HUES6 (cell line): ENCODE measurements around the gene TMEM72.

Experiments
- H3K27ac ChIP-seq: 2 replicates; pipeline ENCODE4 v1.7.0; 2013; ENCODE audit warnings: low read depth, mild to moderate bottlenecking, low read length, inconsistent platforms
- H3K27me3 ChIP-seq: 2 replicates; pipeline ENCODE4 v1.6.1; 2013; ENCODE audit warnings: low read length; ENCODE audit not compliant: control insufficient read depth, insufficient read depth
- H3K36me3 ChIP-seq: 2 replicates; pipeline ENCODE4 v1.6.1; 2013; ENCODE audit warnings: low read length; ENCODE audit not compliant: control insufficient read depth, insufficient read depth
- H3K4me1 ChIP-seq: 2 replicates; pipeline ENCODE4 v1.6.1; 2013; ENCODE audit warnings: low read length; ENCODE audit not compliant: control insufficient read depth, insufficient read depth
- H3K4me3 ChIP-seq: 2 replicates; pipeline ENCODE4 v1.5.1; 2013; ENCODE audit warnings: low read depth, low read length
- H3K9ac ChIP-seq: one replicate; pipeline ENCODE4 v1.6.1; 2013; ENCODE audit warnings: mild to moderate bottlenecking, low read length
- H3K9me3 ChIP-seq: 2 replicates; pipeline ENCODE4 v1.6.1; 2013; ENCODE audit warnings: low read depth, low read length; ENCODE audit not compliant: control insufficient read depth, insufficient read depth

TMEM72 gene

DNA sequence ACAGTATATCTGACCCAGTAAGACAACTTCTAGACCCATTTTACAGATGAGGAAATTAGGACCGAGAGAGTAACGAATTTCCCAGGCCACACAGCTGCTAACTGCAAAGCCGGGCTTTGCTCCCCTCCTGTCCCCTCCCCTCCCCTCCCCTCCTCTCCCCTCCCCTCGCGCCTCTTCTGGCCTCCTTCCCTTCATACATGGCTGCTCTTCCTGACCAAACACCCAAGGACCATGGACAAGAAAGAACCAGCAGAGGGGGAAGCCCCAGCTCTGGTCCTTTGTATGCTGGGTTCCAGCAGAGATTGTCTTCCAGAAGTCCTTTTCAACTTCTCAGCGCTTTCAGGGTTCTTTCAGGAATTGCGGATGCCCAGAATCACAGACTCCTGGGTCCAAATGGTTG is 3.6 kb upstream of the TMEM72 start:
- H3K27ac ChIP-seq: no peak overlapping the region
- no peaks in the 10 kb centered on the region for H3K36me3 ChIP-seq
- H3K4me3 ChIP-seq: no peak overlapping the region
- H3K9ac ChIP-seq: no peak overlapping the region
- H3K4me1 ChIP-seq: peaks cover 28% of the 10 kb centered on the region
- peaks cover 6% of the 10 kb centered on the region; the same call in 1 of the 2 replicates for H3K27me3 ChIP-seq
- peaks cover 7% of the 10 kb centered on the region; the same call in 1 of the 2 replicates for H3K9me3 ChIP-seq

DNA sequence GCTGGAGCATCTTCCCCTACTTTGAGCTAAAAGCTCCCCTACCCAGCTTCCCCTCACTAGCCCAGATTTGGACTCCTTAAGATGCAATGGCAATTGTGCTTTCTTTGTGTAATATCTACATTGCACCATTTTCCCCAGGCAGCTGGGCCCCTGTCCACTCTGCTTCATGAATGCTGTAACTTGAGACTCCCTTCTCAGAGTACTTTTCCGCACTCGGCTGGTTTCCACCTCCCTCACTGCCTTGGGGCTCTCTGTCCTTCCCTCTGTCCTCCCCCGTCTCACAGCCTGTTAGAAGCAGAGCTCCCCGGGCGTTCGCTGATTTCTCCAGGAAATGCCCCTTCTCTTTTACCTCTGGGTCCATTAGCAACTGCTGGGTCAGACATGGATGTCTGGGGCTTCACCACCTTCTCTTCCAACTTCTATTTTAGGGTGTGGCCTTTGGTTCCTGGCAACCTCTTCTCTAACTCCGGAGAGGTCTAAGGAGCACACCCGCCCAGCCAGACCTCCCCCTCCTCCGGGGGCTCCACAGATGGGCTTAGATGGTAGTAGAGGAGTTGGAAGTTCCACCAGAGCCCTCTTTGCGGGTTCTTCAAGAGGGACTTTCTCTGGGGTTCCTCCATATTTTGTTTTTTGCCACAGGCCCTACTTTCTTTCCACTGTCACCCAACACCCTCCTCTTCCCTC is 2.9 kb upstream of the TMEM72 start:
- Histone ChIP-seq H3K36me3 (no peaks in the 10 kb centered on the region), H3K4me1 (peaks cover 30% of the 10 kb centered on the region)

DNA sequence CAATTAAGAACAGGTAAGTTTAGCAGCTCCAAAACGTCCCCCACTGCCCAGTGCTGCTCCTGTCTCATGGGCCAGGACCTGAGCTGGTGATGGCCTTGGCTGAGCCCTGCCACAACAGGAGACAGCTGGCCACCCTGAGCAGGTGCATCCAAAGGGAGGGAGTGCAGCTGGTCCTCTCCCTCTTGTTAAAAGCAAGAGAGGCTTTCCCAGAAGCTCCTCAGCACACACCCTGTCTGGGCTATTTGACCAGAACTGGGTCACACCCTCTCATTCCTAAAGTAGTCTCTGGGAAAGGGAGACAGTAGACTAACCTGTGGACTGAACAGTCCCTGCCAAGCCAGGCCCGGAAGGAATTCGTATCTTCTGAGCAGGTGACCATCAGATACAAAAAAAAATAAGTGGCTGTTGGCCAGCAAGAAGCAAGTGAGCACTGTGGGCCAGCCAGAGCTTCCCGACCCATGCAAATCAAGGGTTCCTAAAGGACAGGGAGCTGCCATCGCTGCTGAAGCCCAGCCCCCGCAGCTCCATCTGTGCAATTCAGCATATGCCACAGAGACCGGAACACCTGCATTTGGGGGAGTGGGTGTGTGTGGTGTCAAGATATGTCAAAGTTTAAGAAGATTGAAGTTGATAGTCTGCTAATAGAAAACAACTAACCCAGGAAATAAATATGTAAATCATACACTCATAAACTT is 2.1 kb upstream of the TMEM72 start:
- H3K27me3 ChIP-seq: peaks cover 6% of the 10 kb centered on the region; the same call in 1 of the 2 replicates

More for the DNA sequence above, 2.9 kb upstream of the TMEM72 start:
- H3K4me3 ChIP-seq: no peak overlapping the region
- no peak overlapping the region for H3K27ac ChIP-seq
- H3K9me3 ChIP-seq: peaks cover 7% of the 10 kb centered on the region; the same call in 1 of the 2 replicates
- peaks cover 6% of the 10 kb centered on the region; the same call in 1 of the 2 replicates for H3K27me3 ChIP-seq
- H3K9ac ChIP-seq: no peak overlapping the region

DNA sequence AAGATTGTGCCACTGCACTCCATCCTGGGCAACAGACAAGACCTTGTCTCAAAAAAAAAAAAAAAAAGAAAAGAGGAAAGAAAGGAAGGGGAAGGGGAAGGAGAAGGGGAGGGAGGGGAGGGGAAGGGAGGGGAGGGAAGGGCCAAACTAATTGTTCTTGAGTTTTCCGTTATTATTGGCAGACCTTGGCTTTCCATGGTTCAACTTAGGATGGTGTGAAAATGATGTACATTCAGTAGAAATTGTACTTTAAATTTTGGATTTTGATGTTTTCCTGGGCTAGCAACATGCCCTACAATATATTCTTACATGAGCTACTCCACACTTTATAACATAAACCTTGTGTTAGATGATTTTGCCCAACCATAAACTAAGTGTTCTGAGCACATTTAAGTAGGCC is 1.2 kb upstream of the TMEM72 start:
- H3K4me1 ChIP-seq: peaks cover 33% of the 10 kb centered on the region
- peaks cover 6% of the 10 kb centered on the region; the same call in 1 of the 2 replicates for H3K27me3 ChIP-seq
- peaks cover 7% of the 10 kb centered on the region; the same call in 1 of the 2 replicates for H3K9me3 ChIP-seq
- H3K4me3 ChIP-seq: no peak overlapping the region
- H3K27ac ChIP-seq: no peak overlapping the region
- H3K9ac ChIP-seq: no peak overlapping the region
- H3K36me3 ChIP-seq: no peaks in the 10 kb centered on the region

More for the DNA sequence above, 2.1 kb upstream of the TMEM72 start:
- Histone ChIP-seq H3K27ac (no peak overlapping the region), H3K4me3 (no peak overlapping the region), H3K9ac (no peak overlapping the region), H3K36me3 (no peaks in the 10 kb centered on the region), H3K9me3 (peaks cover 7% of the 10 kb centered on the region; the same call in 1 of the 2 replicates), H3K4me1 (peaks cover 33% of the 10 kb centered on the region)

DNA sequence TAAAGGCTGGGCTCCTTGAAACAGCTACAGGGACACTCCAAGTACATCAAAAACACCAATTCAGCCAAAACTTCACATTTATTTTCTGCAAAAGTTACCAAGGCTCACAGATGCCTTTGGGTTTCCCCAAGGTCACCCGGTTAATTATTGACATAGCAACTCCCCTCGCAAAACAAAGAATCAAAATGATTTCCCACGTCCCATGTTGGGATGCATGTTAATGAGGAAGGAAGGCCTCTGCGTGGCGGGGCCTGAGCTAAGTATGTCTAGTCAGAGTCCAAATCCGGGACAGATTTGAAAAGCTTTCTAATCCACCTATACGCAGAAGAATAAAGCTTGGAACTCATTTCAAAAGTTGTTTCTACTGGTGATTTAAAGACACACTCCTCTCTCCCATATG is 535 bp upstream of the TMEM72 start:
- H3K27ac ChIP-seq: no peak overlapping the region
- H3K4me3 ChIP-seq: no peak overlapping the region
- H3K36me3 ChIP-seq: no peaks in the 10 kb centered on the region
- peaks cover 33% of the 10 kb centered on the region for H3K4me1 ChIP-seq
- H3K9ac ChIP-seq: no peak overlapping the region
- 0 out of 2 replicates have a peak, but pooled peaks cover 1% of the 10 kb centered on the region for H3K9me3 ChIP-seq
- peaks cover 6% of the 10 kb centered on the region; the same call in 1 of the 2 replicates for H3K27me3 ChIP-seq

DNA sequence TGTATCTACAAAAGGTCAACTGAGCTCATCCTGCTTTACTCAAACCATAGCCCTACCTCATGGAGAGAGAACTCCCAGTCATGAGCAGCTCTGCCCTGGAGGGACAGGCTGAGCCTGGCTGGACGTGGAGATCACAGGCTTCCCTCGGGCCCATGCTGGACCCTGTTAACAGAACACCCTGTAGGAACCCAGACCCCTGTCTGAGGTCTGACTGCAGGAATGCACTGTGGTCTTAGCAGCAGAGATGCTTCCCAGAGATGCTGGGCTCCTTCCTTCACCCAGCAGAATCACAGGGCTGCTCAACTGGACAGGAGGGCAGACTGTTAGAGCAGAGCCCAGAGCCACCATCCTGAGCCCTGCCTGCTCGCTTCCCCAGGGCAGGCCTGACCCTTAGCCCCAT is 814 bp downstream of the TMEM72 start:
- Histone ChIP-seq H3K27me3 (peaks cover 6% of the 10 kb centered on the region; the same call in 1 of the 2 replicates), H3K27ac (no peak overlapping the region), H3K4me3 (no peak overlapping the region)

DNA sequence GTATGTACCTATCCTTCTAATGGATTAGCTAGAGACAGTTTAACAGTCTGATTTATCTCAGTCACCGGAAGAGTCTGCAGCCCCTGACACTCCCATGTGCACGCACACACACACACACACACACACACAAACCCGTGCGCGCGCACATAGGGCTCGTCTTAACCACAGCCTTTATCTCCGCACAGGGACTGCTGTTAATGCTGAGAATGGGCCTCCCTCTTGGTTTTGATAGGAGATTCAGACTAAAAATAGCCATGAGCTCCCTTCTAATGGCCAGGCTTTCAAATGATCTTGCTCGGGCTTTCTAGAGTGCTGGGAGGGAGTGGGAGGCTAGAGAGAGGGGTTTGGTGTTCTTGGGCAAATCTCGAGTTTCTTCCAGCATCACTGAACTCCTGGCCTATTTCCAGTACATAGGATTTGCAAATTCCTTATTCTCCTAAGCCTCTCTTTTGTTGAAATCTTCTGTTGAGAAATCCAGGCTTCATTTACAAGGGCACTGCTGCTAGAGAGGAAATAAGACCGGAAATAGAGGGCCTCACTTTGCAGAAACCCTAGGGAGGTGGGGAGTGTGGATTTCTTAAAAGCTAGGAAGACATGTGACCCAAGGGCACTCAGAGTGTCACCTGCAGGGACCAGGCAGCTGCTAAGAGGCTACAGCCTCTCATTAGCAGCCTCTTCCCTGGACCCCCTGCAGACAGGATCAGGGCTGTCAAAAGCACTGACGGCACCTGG is 2.4 kb downstream of the TMEM72 start:
- Histone ChIP-seq H3K9me3 (peaks cover 3% of the 10 kb centered on the region; the same call in 1 of the 2 replicates), H3K27ac (no peak overlapping the region), H3K4me3 (no peak overlapping the region), H3K27me3 (peaks cover 6% of the 10 kb centered on the region; the same call in 1 of the 2 replicates), H3K4me1 (peaks cover 24% of the 10 kb centered on the region), H3K9ac (no peak overlapping the region), H3K36me3 (no peaks in the 10 kb centered on the region)

More for the DNA sequence above, 814 bp downstream of the TMEM72 start:
- H3K9me3 ChIP-seq: no peaks in the 10 kb centered on the region
- H3K36me3 ChIP-seq: no peaks in the 10 kb centered on the region
- H3K9ac ChIP-seq: no peak overlapping the region
- H3K4me1 ChIP-seq: peaks cover 33% of the 10 kb centered on the region

DNA sequence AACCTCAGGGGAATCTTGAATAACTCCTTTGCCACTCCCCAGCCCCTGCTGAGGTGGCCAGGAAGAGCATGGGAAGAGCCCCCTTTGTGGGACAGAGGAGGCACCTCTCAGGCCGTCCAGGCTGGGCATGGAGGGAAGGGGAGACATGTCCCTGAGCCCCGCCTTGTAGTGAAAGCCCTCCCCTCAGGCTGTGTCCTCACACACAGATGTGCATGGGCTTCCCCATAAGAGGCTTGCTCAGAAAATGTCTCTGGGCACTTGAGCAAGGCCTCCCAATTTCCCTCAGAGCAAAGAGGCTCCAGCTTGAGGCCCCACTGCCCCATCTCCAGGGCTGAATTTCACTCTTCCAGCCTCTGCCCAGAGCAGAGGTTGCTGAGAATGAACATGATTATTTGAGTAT is 3.8 kb downstream of the TMEM72 start:
- H3K27ac ChIP-seq: no peak overlapping the region
- no peaks in the 10 kb centered on the region for H3K36me3 ChIP-seq
- peaks cover 3% of the 10 kb centered on the region; the same call in 1 of the 2 replicates for H3K9me3 ChIP-seq
- peaks cover 6% of the 10 kb centered on the region; the same call in 1 of the 2 replicates for H3K27me3 ChIP-seq
- peaks cover 15% of the 10 kb centered on the region for H3K4me1 ChIP-seq
- H3K9ac ChIP-seq: no peak overlapping the region
- no peak overlapping the region for H3K4me3 ChIP-seq

DNA sequence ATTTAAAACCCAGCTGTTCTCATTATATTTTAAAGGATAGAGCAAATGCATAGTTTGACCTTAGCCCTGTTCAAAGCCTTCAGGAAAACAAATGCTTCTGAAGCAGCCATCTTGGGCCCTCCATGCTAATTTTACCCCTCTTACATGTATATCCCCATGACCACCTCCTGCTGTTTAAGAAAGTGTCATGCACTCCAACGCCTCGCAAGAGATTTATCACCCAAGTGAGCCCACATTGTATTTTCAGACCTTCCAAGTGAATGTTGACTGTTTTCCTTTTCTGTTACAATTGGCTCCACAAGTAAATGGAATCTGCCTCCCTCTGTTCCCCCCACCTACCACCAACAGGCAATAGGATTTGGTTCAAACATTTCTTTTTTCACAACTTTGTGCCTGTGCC is 5.3 kb downstream of the TMEM72 start:
- Histone ChIP-seq H3K4me3 (no peak overlapping the region), H3K27ac (no peak overlapping the region), H3K9me3 (peaks cover 3% of the 10 kb centered on the region; the same call in 1 of the 2 replicates), H3K9ac (no peak overlapping the region), H3K4me1 (peaks cover 5% of the 10 kb centered on the region), H3K27me3 (peaks cover 6% of the 10 kb centered on the region; the same call in 1 of the 2 replicates), H3K36me3 (no peaks in the 10 kb centered on the region)

DNA sequence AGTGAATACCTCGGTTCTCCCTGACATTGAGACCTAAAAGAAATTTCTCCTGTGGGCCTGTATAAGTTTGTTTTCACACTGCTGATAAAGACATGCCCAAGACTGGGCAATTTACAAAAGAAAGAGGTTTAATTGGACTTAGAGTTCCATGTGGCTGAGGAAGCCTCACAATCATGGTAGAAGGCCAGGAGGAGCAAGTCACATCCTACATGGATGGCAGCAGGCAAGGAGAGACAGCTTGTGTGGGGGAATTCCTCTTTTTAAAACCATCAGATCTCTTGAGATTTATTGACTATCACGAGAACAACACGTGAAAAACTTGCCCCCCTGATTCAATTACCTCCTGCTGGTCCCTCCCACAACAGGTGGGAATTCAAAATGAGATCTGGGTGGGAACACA is 6.7 kb downstream of the TMEM72 start:
- peaks cover 3% of the 10 kb centered on the region; the same call in 1 of the 2 replicates for H3K9me3 ChIP-seq
- peaks cover 5% of the 10 kb centered on the region; the same call in 1 of the 2 replicates for H3K4me1 ChIP-seq
- no peak overlapping the region for H3K27ac ChIP-seq
- no peak overlapping the region for H3K4me3 ChIP-seq
- no peaks in the 10 kb centered on the region for H3K27me3 ChIP-seq
- H3K9ac ChIP-seq: no peak overlapping the region
- H3K36me3 ChIP-seq: no peaks in the 10 kb centered on the region
